Activated T-helper 17 cell treated with anti-CD3 and anti-CD28 coated beads, Interleukin-2, amount 50 U/mL, for 72 hours (primary cell): ENCODE data around the gene TMEM247. TPM values are rescaled to one million over a fixed set of nuclear protein-coding genes. Genes with fewer than 3 reads are reported as not detected.

Experiments
- ATAC-seq: fragments of 150-1000 bp; cut with Tn5 transposase; replicated peaks from 2 replicates; pipeline ENCODE4 v1.10.0; 2021; ENCODE audit warnings: mild to moderate bottlenecking, moderate library complexity
- H3K27ac Mint-ChIP-seq: one replicate; pipeline ENCODE4 v1.8.0; 2022; ENCODE audit warnings: mixed read lengths
- H3K27me3 Mint-ChIP-seq: one replicate; pipeline ENCODE4 v1.8.0; 2022; ENCODE audit warnings: mixed read lengths
- H3K36me3 Mint-ChIP-seq: one replicate; pipeline ENCODE4 v1.8.0; 2022; ENCODE audit warnings: low read depth, mild to moderate bottlenecking, mixed read lengths
- H3K4me1 Mint-ChIP-seq: one replicate; pipeline ENCODE4 v1.8.0; 2022; ENCODE audit warnings: mixed read lengths
- H3K4me3 Mint-ChIP-seq: one replicate; pipeline ENCODE4 v1.8.0; 2022; ENCODE audit warnings: mild to moderate bottlenecking, mixed read lengths
- H3K9me3 Mint-ChIP-seq: one replicate; pipeline ENCODE4 v1.8.0; 2022; ENCODE audit warnings: mixed read lengths
- total RNA-seq, 2 donors: library from RNA; stranded (reverse); gene quantifications; one replicate each; pipeline ENCODE4 v1.2.3, GENCODE V29; 2022

The TMEM247 gene
- total RNA-seq, 2 donors from 2014 or later, result not detected

DNA sequence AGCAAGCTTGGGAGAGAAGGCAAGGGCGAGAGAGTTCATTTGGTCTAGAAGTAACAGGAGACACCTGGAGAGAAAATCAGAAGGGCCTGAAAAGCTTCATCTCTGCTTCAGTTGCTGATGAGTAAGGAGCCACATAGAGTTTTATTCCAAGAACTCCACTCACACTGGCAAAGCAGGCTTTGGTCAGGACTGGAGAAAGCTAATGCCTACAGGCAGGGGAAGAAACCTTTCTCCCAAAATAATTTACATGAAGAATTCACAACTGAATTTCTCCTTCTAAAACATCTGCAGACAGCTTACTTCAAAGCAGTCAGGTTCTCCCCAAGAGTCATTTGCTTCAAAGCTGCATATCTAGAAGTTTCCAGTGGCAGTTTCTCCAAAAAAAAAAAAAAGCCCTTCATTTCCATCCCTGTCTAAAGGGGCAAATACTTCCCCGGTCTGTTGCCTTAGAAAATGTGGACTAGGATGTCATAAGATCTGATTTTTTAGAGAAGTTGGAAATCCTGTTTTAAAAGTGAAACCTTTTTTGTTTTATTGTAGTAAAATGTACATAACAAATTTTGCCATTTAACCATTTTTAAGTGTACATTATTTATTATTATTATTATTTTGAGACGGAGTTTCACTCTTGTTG lies 46.3 kb downstream of the TMEM247 start:
- Mint-ChIP-seq H3K4me1 (peaks cover 6% of the 10 kb centered on the region), H3K4me3 (no peak overlapping the region), H3K36me3 (no peaks in the 10 kb centered on the region), H3K9me3 (no peaks in the 10 kb centered on the region), H3K27me3 (no peaks in the 10 kb centered on the region), H3K27ac (no peak overlapping the region)
- no peak for ATAC-seq

GRCh38 chr2:46528880-46529279 lies 49.5 kb downstream of the TMEM247 start:
- Mint-ChIP-seq H3K9me3 (no peaks in the 10 kb centered on the region), H3K4me3 (no peak overlapping the region), H3K4me1 (no peaks in the 10 kb centered on the region), H3K27me3 (no peaks in the 10 kb centered on the region), H3K27ac (no peak overlapping the region), H3K36me3 (no peaks in the 10 kb centered on the region)
- no peak for ATAC-seq

GRCh38 chr2:46530639-46531038 lies 51.3 kb downstream of the TMEM247 start:
- no peak for ATAC-seq
- Mint-ChIP-seq H3K4me3 (no peak overlapping the region), H3K27me3 (no peaks in the 10 kb centered on the region), H3K36me3 (no peaks in the 10 kb centered on the region), H3K4me1 (peaks cover 13% of the 10 kb centered on the region), H3K27ac (no peak overlapping the region), H3K9me3 (no peaks in the 10 kb centered on the region)

DNA sequence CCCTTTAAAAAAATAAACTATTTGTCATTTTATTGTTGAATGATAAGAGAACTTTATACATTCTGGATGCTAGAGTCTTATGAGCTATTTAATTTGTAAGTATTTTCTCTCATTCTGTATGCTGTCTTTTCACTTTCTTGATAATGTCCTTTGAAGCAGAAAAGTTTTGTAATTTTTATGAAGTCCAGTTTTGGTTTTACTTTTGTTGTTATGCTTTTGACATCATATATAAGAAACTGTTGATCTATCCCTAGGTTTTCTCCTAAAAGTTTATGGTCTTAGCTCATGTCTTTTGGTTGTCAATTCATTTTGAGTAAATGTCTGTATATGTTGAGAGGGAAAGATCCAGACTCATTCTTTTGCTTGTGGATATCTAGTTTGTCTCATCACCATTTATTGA lies 52.5 kb downstream of the TMEM247 start:
- ATAC-seq, result no peak
- Mint-ChIP-seq H3K27ac (no peak overlapping the region), H3K4me1 (peaks cover 18% of the 10 kb centered on the region), H3K9me3 (no peaks in the 10 kb centered on the region), H3K27me3 (no peaks in the 10 kb centered on the region), H3K4me3 (no peak overlapping the region), H3K36me3 (no peaks in the 10 kb centered on the region)

Other genes starting within 250 kb of the TMEM247 start
- gene EPAS1, start 182.2 kb upstream of the TMEM247 start, total RNA-seq, result 100 to 1,000 TPM in 1 of 2 donors, 10 to 100 TPM in 1; 53.7 to 210 TPM
- 1 to 10 TPM; 5.2 to 8.4 TPM for gene RHOQ, start 62.9 kb downstream of the TMEM247 start, total RNA-seq
- gene ATP6V1E2, start 63.0 kb downstream of the TMEM247 start, total RNA-seq, result 1 to 10 TPM; 2.2 to 5.2 TPM
- 10 to 100 TPM; 22.8 to 36.1 TPM for gene PIGF, start 137.5 kb downstream of the TMEM247 start, total RNA-seq
- 10 to 100 TPM; 10.3 to 13.3 TPM for gene CRIPT, start 137.7 kb downstream of the TMEM247 start, total RNA-seq
- gene SOCS5, start 219.7 kb downstream of the TMEM247 start, total RNA-seq, result 10 to 100 TPM in 1 of 2 donors, 1 to 10 TPM in 1; 7.9 to 12.4 TPM